Kidney epithelial cell (primary cell): ENCODE data around the gene ATP2B1. TPM values are rescaled to one million over a fixed set of nuclear protein-coding genes. Genes with fewer than 3 reads are reported as not detected.
A peak's percentile ranks its signal among the peaks of the same experiment; 100 is the strongest.

Experiments used
- DNase-seq: peaks from one replicate; pipeline ENCODE4 v3.0.0-alpha.2; 2010; ENCODE audit warnings: low read depth
- H3K27me3 ChIP-seq: 2 replicates; pipeline ENCODE4 v1.6.0; 2011; ENCODE audit warnings: low read length; ENCODE audit not compliant: control insufficient read depth, insufficient read depth
- H3K36me3 ChIP-seq: 2 replicates; pipeline ENCODE4 v1.5.1; 2011; ENCODE audit warnings: low read length; ENCODE audit not compliant: control insufficient read depth, insufficient read depth
- H3K4me3 ChIP-seq: 2 replicates; pipeline ENCODE4 v1.5.1; 2011; ENCODE audit warnings: low read depth, mild to moderate bottlenecking, control low read depth, low read length
- CTCF ChIP-seq: IDR thresholded peaks from 2 replicates; pipeline ENCODE4 v1.5.1; 2011; ENCODE audit warnings: mild to moderate bottlenecking, moderate library complexity, low read length, control low read depth, inconsistent platforms; ENCODE audit not compliant: insufficient read depth, poor library complexity, severe bottlenecking
- total RNA-seq: library from RNA; depleted of rRNA; stranded (reverse); fragments of >200 nt; gene quantifications from 2 replicates; pipeline ENCODE4 v1.2.3, GENCODE V29; 2015

The ATP2B1 gene
- total RNA-seq, 1 donor from 2014 or later: 45.9 TPM

- DNase-seq: no peak
- Histone ChIP-seq H3K36me3 (no peaks in the 10 kb centered on the region), H3K4me3 (no peak overlapping the region), H3K27me3 (no peaks in the 10 kb centered on the region)
- TF ChIP-seq CTCF: no peak
Measured at GRCh38 chr12:89674326-89674942, 34.2 kb downstream of the ATP2B1 start.

DNA sequence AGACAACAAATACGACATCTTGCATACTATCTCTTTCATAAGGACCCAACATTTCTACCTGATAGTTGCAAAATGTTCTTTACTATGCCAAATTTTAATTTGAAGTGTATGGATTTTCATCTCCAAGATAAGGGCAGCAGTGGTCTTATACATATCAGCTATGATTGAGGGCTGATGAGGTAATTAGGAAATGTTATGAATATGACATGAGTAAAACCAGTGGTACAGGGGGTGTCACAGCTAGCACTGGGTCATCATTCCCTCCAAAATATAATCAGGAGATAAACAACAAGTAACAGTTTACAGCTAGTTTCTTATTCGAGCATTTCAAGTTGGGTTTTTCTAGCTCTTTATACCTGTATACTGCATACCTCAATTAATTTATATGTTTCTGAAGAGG, 35.0 kb downstream of the ATP2B1 start:
- TF ChIP-seq CTCF: no peak
- DNase-seq: no peak
- Histone ChIP-seq H3K4me3 (no peak overlapping the region), H3K36me3 (no peaks in the 10 kb centered on the region), H3K27me3 (no peaks in the 10 kb centered on the region)

DNA sequence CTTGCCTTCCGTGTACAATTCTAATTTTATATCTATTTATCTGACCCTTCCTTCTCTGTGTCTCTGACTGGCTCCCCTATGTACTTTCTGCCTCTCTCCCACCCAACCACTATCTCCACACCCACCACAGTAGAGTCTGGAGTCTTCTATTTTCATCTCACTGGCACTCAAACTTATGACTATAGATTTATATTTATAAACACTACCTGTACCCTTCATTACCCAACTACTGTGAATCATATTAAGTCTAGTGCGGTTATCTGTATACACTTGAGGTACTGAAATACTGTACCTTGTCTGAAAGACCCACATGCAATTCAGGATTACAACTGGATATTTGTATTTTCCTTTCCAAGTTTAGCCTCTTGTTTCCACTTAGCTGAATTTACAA, 36.1 kb downstream of the ATP2B1 start:
- Histone ChIP-seq H3K36me3 (no peaks in the 10 kb centered on the region), H3K4me3 (no peak overlapping the region), H3K27me3 (no peaks in the 10 kb centered on the region)
- no peak for DNase-seq
- TF ChIP-seq CTCF: no peak

DNA sequence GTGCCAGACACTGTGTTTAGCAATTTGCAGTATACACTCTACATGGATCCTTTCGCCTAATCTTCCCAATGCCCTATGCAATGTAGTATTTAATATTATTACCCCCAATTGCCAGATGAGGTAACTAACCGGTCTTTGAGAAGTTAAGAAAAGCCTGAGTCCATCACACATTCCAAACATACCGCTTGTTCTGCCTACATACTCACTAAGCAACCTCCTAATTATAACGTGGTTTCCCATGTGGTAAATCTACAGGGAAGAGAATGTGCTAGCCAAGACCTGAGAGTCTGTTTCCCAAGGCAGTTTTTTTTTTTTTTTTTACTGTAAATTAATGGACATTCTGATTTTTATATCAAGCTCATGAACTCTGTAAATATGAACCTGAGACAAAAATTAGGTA, 37.2 kb downstream of the ATP2B1 start:
- no peaks in the 10 kb centered on the region for H3K27me3 ChIP-seq
- peak; percentile 62 for DNase-seq
- TF ChIP-seq CTCF: no peak
- no peaks in the 10 kb centered on the region for H3K36me3 ChIP-seq
- no peak overlapping the region for H3K4me3 ChIP-seq

- H3K27me3 ChIP-seq: no peaks in the 10 kb centered on the region
- no peaks in the 10 kb centered on the region for H3K36me3 ChIP-seq
- no peak for TF ChIP-seq CTCF
- DNase-seq: no peak
- no peak overlapping the region for H3K4me3 ChIP-seq
Measured at GRCh38 chr12:89669197-89669596, 39.4 kb downstream of the ATP2B1 start.

- TF ChIP-seq CTCF: no peak
- no peaks in the 10 kb centered on the region for H3K27me3 ChIP-seq
- H3K4me3 ChIP-seq: no peak overlapping the region
- H3K36me3 ChIP-seq: no peaks in the 10 kb centered on the region
- DNase-seq: no peak
Measured at GRCh38 chr12:89665556-89665955, 43.1 kb downstream of the ATP2B1 start.
